Neuronal stem cell (in vitro differentiated cells): ENCODE data around the gene ELMO1.

ENCODE experiments used
- DNase-seq: peaks from one replicate; pipeline ENCODE4 v3.0.0-alpha.2; 2013; ENCODE audit warnings: low spot score
- H2AFZ ChIP-seq: one replicate; pipeline ENCODE4 v1.6.1; 2013; ENCODE audit warnings: mild to moderate bottlenecking, low read length, inconsistent platforms
- H2AK5ac ChIP-seq: 2 replicates; pipeline ENCODE4 v1.6.1; 2013; ENCODE audit warnings: low read depth, mild to moderate bottlenecking, inconsistent platforms, low read length, moderate library complexity, mixed read lengths
- H2BK120ac ChIP-seq: 2 replicates; pipeline ENCODE4 v1.6.1; 2013; ENCODE audit warnings: low read depth, mild to moderate bottlenecking, inconsistent platforms, low read length, moderate library complexity, mixed read lengths
- H2BK12ac ChIP-seq: one replicate; pipeline ENCODE4 v1.6.1; 2013; ENCODE audit warnings: low read length, inconsistent platforms
- H2BK15ac ChIP-seq: 2 replicates; pipeline ENCODE4 v1.6.1; 2013; ENCODE audit warnings: mild to moderate bottlenecking, low read length, inconsistent platforms, mixed read lengths
- H2BK5ac ChIP-seq: one replicate; pipeline ENCODE4 v1.6.1; 2013; ENCODE audit warnings: inconsistent platforms, mild to moderate bottlenecking, low read length, moderate library complexity
- H3K14ac ChIP-seq: one replicate; pipeline ENCODE4 v1.6.1; 2013; ENCODE audit warnings: low read length, inconsistent platforms
- H3K18ac ChIP-seq: 2 replicates; pipeline ENCODE4 v1.6.1; 2013; ENCODE audit warnings: low read length, inconsistent platforms
- H3K23ac ChIP-seq: 2 replicates; pipeline ENCODE4 v1.6.1; 2013; ENCODE audit warnings: low read depth, mild to moderate bottlenecking, mixed read lengths, low read length, inconsistent platforms; ENCODE audit not compliant: poor library complexity
- H3K27ac ChIP-seq: replicated peaks from 3 replicates; pipeline ENCODE4 v1.5.1; 2013; ENCODE audit warnings: low read length, inconsistent platforms
- H3K27me3 ChIP-seq, 3 experiments: 2 replicates each; pipeline ENCODE4 v1.6.1; 2013; ENCODE audit warnings: low read length in 3 of 3, mild to moderate bottlenecking in 2 of 3, inconsistent platforms in 1 of 3, low read depth in 1 of 3, mixed read lengths in 1 of 3, moderate library complexity in 1 of 3; ENCODE audit not compliant: control insufficient read depth in 3 of 3, insufficient read depth in 3 of 3
- H3K36me3 ChIP-seq, 2 donors: replicated peaks in 1 of 2; 2 replicates each; pipeline ENCODE4 v1.6.1; 2013; ENCODE audit warnings: low read length in 2 of 2; ENCODE audit not compliant: control insufficient read depth in 2 of 2, insufficient read depth in 2 of 2
- H3K4ac ChIP-seq: 2 replicates; pipeline ENCODE4 v1.6.1; 2013; ENCODE audit warnings: inconsistent platforms, mild to moderate bottlenecking, low read length, moderate library complexity
- H3K4me1 ChIP-seq, 2 donors: 1 replicate in 1 of 2; 2 replicates in 1 of 2; pipeline ENCODE4 v1.6.1; 2013; ENCODE audit warnings: low read length in 2 of 2, low read depth in 1 of 2; ENCODE audit not compliant: control insufficient read depth in 2 of 2, insufficient read depth in 1 of 2
- H3K4me2 ChIP-seq: one replicate; pipeline ENCODE4 v1.6.1; 2013; ENCODE audit warnings: mild to moderate bottlenecking, low read length, inconsistent platforms; ENCODE audit not compliant: insufficient read depth, poor library complexity, severe bottlenecking
- H3K4me3 ChIP-seq, 2 donors: 2 replicates each; pipeline ENCODE4 v1.5.1; 2013; ENCODE audit warnings: low read length in 2 of 2, mild to moderate bottlenecking in 2 of 2, inconsistent platforms in 1 of 2, moderate library complexity in 1 of 2
- H3K79me1 ChIP-seq: one replicate; pipeline ENCODE4 v1.6.1; 2013; ENCODE audit warnings: low read depth, mild to moderate bottlenecking, inconsistent platforms, low read length, moderate library complexity
- H3K9ac ChIP-seq: one replicate; pipeline ENCODE4 v1.6.1; 2013; ENCODE audit warnings: mild to moderate bottlenecking, low read depth, low read length, inconsistent platforms; ENCODE audit not compliant: poor library complexity
- H3K9me3 ChIP-seq, 2 donors: replicated peaks in 1 of 2; 2 replicates each; pipeline versions ENCODE3 to v1.6.1; 2013; ENCODE audit warnings: low read length in 2 of 2, mild to moderate bottlenecking in 2 of 2, inconsistent platforms in 1 of 2, low read depth in 1 of 2, mixed read lengths in 1 of 2, moderate library complexity in 1 of 2; ENCODE audit not compliant: control insufficient read depth in 2 of 2, insufficient read depth in 1 of 2
- H4K8ac ChIP-seq: one replicate; pipeline ENCODE4 v1.6.1; 2013; ENCODE audit warnings: low read depth, mild to moderate bottlenecking, inconsistent platforms, low read length, moderate library complexity
- H4K91ac ChIP-seq: one replicate; pipeline ENCODE4 v1.6.1; 2013; ENCODE audit warnings: low read length, low read depth, mild to moderate bottlenecking, inconsistent platforms; ENCODE audit not compliant: poor library complexity
- WGBS, 2 donors: extraction: QIAGEN DNeasy Blood & Tissue Kit; methylation state at CpG; one replicate each; pipeline ENCODE4 v1.1.7; 2013; ENCODE audit warnings: missing lambda C conversion rate in 2 of 2, mixed read lengths in 1 of 2; ENCODE audit not compliant: insufficient read length in 2 of 2, insufficient replicate concordance in 1 of 2; ENCODE audit errors: extremely low coverage in 2 of 2; 5-methylcytosine and 5-hydroxymethylcytosine counted together

ELMO1 gene

DNA sequence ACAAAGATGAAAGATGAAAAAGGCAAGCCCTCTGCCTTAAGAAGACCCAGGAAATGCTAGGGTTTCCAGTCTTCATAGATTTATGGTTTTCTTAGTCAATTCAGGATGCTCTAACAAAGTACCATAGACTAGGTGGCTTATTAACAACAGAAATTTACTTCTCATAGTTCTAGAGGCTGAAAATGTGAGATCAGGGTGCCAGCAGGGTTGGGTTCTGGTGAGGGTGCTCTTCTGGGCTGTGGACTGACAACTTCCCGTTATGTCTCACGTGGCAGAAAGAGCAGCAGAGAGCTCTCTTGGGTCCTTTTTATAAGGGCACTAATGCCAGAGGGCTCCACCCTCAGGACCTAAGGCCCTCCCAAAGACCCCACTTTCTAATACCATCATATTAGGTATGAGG is 23.7 kb downstream of the ELMO1 start:
- Histone ChIP-seq H2BK120ac (no peak overlapping the region), H3K18ac (no peak overlapping the region), H3K23ac (no peak overlapping the region), H3K4me3 (no peak overlapping the region), H3K4me2 (no peak overlapping the region), H3K27ac (no peak overlapping the region), H3K36me3 (no peaks in the 10 kb centered on the region), H2AFZ (no peak overlapping the region), H2BK5ac (no peak overlapping the region), H4K8ac (no peak overlapping the region), H2AK5ac (no peak overlapping the region), H2BK15ac (no peak overlapping the region), H4K91ac (no peak overlapping the region), H3K4me1 (peaks cover 3 to 7% of the 10 kb centered on the region in 2 donors), H3K27me3 (no peaks in the 10 kb centered on the region), H3K14ac (no peak overlapping the region), H3K9me3 (no peaks in the 10 kb centered on the region), H3K9ac (no peak overlapping the region), H3K79me1 (no peaks in the 10 kb centered on the region), H3K4ac (no peak overlapping the region), H2BK12ac (no peak overlapping the region)
- no peak for DNase-seq
- no CpG with 5 or more reads among the region's 2 CpGs for WGBS, 2 donors

DNA sequence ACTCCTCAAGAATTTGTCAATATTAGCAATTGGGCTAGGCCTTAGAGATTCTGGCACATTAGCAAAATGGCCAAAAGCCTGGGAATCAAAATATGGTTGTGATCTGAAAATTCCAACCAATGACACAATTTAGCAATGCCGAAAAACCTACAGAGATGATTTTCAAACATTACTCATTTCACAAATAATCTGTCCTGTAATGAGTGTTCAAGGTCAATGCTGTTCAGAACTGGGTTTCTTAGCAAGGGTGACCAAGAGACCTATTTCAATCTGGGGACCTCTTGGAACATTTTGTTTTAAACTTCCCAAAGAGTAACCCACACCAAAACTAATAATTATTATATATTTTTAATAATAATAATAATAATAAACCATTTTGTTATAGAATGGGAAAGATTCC is 24.1 kb downstream of the ELMO1 start:
- H3K14ac ChIP-seq, result no peak overlapping the region
- no peak overlapping the region for H3K4me2 ChIP-seq
- H4K91ac ChIP-seq, result no peak overlapping the region
- H3K4me1 ChIP-seq, result peaks cover 3 to 7% of the 10 kb centered on the region in 2 donors
- H2BK12ac ChIP-seq, result no peak overlapping the region
- H3K27ac ChIP-seq, result no peak overlapping the region
- no peak overlapping the region for H3K9ac ChIP-seq
- no peak overlapping the region for H2BK15ac ChIP-seq
- no peak overlapping the region for H2AK5ac ChIP-seq
- no CpG with 5 or more reads among the region's 1 CpG for WGBS, 2 donors
- no peaks in the 10 kb centered on the region for H3K9me3 ChIP-seq
- DNase-seq, result no peak
- no peaks in the 10 kb centered on the region for H3K36me3 ChIP-seq
- no peaks in the 10 kb centered on the region for H3K27me3 ChIP-seq
- H3K4ac ChIP-seq, result no peak overlapping the region
- H4K8ac ChIP-seq, result no peak overlapping the region
- H3K79me1 ChIP-seq, result no peaks in the 10 kb centered on the region
- H3K4me3 ChIP-seq, result no peak overlapping the region
- H2BK5ac ChIP-seq, result no peak overlapping the region
- no peak overlapping the region for H3K23ac ChIP-seq
- H2AFZ ChIP-seq, result no peak overlapping the region
- H3K18ac ChIP-seq, result no peak overlapping the region
- no peak overlapping the region for H2BK120ac ChIP-seq

DNA sequence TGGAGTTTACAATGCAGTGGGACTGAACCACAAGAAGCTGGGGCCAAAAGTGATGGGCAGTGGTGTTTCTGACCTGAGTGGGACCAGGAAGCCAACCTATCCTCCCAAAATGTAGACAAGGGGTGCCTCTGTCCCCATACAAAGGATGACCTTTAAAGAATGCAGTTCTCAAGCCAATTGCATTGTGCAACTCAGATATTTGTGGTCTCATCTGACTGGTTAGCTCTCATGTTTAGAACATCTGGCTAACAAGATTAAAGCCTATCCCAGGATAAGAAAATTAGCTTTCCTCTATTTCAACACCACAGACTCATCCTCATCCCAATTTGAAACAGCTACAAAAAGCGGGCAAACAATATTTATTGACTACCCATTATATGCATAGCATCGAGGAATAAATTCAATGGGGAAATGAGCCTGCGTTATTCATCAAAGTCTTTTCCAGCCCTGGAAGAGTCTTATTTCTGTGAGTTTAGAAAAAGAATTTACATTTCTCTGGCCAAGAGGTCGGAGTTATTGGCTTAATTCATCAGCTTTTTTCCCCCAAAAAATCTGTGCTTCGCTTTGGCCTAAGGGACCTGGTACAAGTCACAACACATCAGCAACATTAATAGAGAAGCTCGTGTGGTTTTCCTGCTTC is 26.7 kb downstream of the ELMO1 start:
- no peak overlapping the region for H3K27ac ChIP-seq

DNA sequence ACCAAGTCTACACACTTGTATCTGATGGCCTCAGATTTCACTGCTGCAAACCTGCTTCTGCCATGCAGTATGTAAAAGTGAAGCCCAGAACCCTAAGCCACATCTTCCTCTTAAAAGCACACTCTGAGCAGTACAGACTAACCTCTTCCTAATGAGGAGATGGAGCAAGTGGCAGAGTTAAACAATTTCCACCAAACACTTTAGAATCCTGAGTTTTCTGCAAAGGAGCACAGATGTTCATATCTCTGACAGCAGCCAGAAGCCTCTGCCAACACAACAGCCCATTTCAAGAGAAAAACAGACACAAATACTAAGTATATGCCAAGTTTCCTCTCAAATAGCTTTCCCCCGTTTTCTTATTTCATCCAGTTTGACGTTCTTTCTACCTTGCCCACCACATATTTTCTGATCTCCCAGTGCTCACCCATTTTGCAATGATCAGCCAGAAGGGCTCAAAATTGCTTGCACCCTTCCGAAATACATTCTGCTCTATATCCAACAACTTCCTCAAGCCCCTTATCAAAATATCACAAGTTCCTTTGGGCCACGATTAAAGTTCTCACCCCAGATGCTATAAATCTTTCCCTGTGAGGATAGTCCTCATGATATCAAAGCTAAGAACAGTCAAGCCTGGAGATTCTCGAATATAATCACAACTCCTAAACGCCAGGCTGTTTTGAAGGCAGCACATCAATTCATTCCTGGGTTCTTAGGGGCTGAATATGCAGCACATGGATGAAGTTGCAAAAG is 27.5 kb downstream of the ELMO1 start:
- Histone ChIP-seq H4K8ac (no peak overlapping the region), H2AK5ac (no peak overlapping the region), H2BK15ac (no peak overlapping the region), H3K79me1 (no peaks in the 10 kb centered on the region), H2BK120ac (no peak overlapping the region), H3K9ac (no peak overlapping the region), H3K18ac (no peak overlapping the region), H2BK12ac (no peak overlapping the region), H3K4me1 (peaks cover 3 to 7% of the 10 kb centered on the region in 2 donors), H3K27ac (no peak overlapping the region), H2AFZ (no peak overlapping the region), H3K23ac (no peak overlapping the region), H3K4me2 (no peak overlapping the region), H3K36me3 (no peaks in the 10 kb centered on the region), H3K4me3 (no peak overlapping the region), H3K27me3 (no peaks in the 10 kb centered on the region), H3K14ac (no peak overlapping the region), H3K9me3 (no peaks in the 10 kb centered on the region), H2BK5ac (no peak overlapping the region), H4K91ac (no peak overlapping the region), H3K4ac (no peak overlapping the region)
- DNase-seq, result no peak
- no CpG with 5 or more reads among the region's 6 CpGs for WGBS, 2 donors

More for the DNA sequence above, 26.7 kb downstream of the ELMO1 start:
- no peak overlapping the region for H3K4me2 ChIP-seq
- H2BK5ac ChIP-seq, result no peak overlapping the region
- H3K9ac ChIP-seq, result no peak overlapping the region
- H2AK5ac ChIP-seq, result no peak overlapping the region
- no peak for DNase-seq
- H3K36me3 ChIP-seq, result no peaks in the 10 kb centered on the region
- H2AFZ ChIP-seq, result no peak overlapping the region
- H3K14ac ChIP-seq, result no peak overlapping the region
- no peak overlapping the region for H2BK15ac ChIP-seq
- no CpG with 5 or more reads among the region's 6 CpGs for WGBS, 2 donors
- H3K18ac ChIP-seq, result no peak overlapping the region
- H4K8ac ChIP-seq, result no peak overlapping the region
- H2BK12ac ChIP-seq, result no peak overlapping the region
- H3K4me3 ChIP-seq, result no peak overlapping the region
- H2BK120ac ChIP-seq, result no peak overlapping the region
- no peak overlapping the region for H3K23ac ChIP-seq
- no peak overlapping the region for H3K4ac ChIP-seq
- H3K4me1 ChIP-seq, result peaks cover 3 to 7% of the 10 kb centered on the region in 2 donors
- H3K79me1 ChIP-seq, result no peaks in the 10 kb centered on the region
- H3K9me3 ChIP-seq, result no peaks in the 10 kb centered on the region
- H3K27me3 ChIP-seq, result no peaks in the 10 kb centered on the region
- H4K91ac ChIP-seq, result no peak overlapping the region
